NCI-H187 (cell line): ENCODE measurements around the gene CLEC14A.

ENCODE experiments used
- DNase-seq, 2 experiments: peaks; one replicate each; lab custom pipeline; 2025; lab: John Stamatoyannopoulos, UW

CLEC14A gene

DNA sequence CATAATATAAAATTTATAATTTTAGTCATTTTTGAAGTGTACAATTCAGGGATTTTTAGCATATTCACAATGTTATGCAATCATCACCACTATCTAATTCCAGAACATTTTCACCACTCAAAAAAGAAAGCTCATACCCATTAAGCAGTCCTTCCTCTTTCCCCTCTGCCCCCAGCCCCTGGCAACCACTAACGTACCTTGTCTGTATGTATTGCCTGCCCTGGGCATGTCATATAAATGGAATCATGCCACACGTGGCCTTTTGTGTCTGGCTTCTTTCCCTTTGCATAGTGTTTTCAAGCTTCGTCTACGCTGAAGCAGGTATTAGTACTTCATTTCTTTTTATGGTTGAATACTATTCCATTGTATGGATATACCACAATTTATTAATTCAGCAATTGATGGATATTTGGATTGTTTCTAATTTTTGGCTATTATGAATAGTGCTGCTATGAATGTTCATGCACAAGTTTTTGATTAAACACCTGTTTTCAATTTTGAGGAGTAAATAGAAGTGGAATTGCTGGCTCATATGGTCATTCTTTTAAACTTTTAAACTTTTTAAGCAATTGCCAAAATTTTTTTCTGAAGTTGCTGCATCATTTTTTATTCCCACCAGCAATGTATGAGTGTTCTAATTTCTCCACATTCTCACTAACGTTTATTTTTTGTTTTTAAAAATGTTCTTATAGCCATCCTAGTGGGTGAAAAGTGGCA lies 49.8 kb downstream of the CLEC14A start:
- no peak for DNase-seq

DNA sequence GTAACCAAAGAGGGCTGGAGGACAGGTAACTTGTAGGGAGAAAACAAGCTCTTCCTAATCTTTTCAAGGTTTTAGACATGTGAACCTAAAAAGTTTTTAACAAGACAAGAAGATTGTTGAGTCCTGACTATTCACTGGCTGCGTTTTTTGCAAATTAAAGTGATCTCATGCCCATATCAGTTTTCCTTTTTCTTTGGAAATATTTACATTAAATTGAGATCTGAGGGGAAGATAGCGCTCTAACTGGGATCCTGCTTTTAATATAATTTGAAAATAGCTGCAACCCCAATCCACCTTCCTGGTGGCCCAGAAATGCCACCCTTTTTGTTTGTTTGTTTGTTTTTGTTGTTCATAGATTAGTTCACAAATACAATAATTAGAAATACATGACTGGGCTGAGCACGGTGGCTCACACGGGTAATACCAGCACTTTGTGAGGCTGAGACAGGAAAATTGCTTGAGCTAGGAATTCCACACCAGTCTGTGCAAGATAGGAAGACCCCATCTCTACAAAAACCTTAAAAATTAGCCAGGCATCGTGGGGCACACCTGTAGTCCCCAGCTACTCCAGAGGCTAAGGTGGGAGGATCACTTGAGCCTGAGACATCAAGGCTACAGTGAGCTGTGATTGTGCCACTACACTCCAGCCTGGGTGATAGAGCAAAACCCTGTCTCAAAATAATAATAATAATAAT lies 50.6 kb downstream of the CLEC14A start:
- DNase-seq, result no peak

DNA sequence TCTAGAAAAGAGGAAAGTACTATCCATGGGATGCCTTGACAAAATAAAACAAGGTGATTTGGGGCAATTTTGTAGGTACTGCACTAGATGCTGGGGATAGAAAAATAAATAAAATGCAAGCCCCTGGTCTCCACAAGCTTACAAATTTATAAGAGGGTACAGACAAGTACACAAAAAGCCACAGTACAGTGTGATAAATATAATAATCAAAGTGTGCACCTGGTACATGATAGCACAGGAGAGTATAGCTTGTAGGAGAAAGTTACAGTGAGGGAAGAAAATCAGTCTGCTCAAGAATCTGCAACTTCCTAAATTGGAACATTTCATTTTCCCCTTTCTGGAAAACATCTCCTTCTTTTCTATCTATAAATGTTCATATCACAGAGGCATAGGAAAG lies 51.2 kb downstream of the CLEC14A start:
- DNase-seq, result no peak
